GM12878 (cell line): ENCODE data around the gene PRCP. TPM values are rescaled to one million over a fixed set of nuclear protein-coding genes. Genes with fewer than 3 reads are reported as not detected.
A peak's percentile ranks its signal among the peaks of the same experiment; 100 is the strongest.

Source experiments
- CEBPB ChIP-seq, 2 experiments: fragments of 150-350 bp in 1 of 2; IDR thresholded peaks; 2 replicates each; pipeline ENCODE4 v1.6.1; 2012 to 2014; ENCODE audit warnings: low read depth in 2 of 2, low read length in 2 of 2, borderline replicate concordance in 1 of 2, inconsistent platforms in 1 of 2
- CHD1 ChIP-seq: IDR thresholded peaks from 2 replicates; pipeline ENCODE4 v1.6.1; 2012; ENCODE audit warnings: low read depth, low read length, improper control_type of control experiment
- GATAD2B ChIP-seq: fragments of 450-650 bp; conservative IDR thresholded peaks from 2 replicates; pipeline ENCODE4 v1.6.1; 2017; ENCODE audit warnings: low read depth, mild to moderate bottlenecking, moderate library complexity
- IKZF2 ChIP-seq, 2 experiments: fragments of 450-650 bp; IDR thresholded peaks; 2 replicates each; pipeline ENCODE4 v1.6.1; 2017; ENCODE audit warnings: mild to moderate bottlenecking in 2 of 2, moderate library complexity in 2 of 2
- MEF2A ChIP-seq: IDR thresholded peaks from 2 replicates; pipeline ENCODE4 v1.6.1; 2011; ENCODE audit warnings: low read depth, mild to moderate bottlenecking, low read length, moderate library complexity; ENCODE audit not compliant: insufficient read depth
- NRF1 ChIP-seq: conservative IDR thresholded peaks from 2 replicates; pipeline ENCODE4 v1.6.1; 2011; ENCODE audit warnings: mild to moderate bottlenecking, low read depth, low read length, improper control_type of control experiment
- RAD21 ChIP-seq: IDR thresholded peaks from 2 replicates; pipeline ENCODE4 v1.6.1; 2011; ENCODE audit warnings: mild to moderate bottlenecking, low read depth, low read length, moderate library complexity; ENCODE audit not compliant: insufficient read depth
- SMC3 ChIP-seq: IDR thresholded peaks from 2 replicates; pipeline ENCODE4 v1.6.1; 2011; ENCODE audit warnings: low read length, improper control_type of control experiment, borderline replicate concordance
- TCF3 ChIP-seq: IDR thresholded peaks from 2 replicates; pipeline ENCODE4 v1.6.1; 2012; ENCODE audit warnings: low read depth, mild to moderate bottlenecking, low read length, borderline replicate concordance; ENCODE audit not compliant: insufficient read depth
- polyA plus RNA-seq, 11 experiments: library from polyadenylated mRNA; depleted of rRNA in 4 of 11; unstranded in 6 of 11; stranded (reverse) in 5 of 11; fragments of >200 nt; fragmentation: Nextera tagmentation in 4 of 11; fragmentation: Illumina TruSeq in 1 of 11; extraction: Ambion mirVana in 4 of 11; extraction: Trizol in 1 of 11; gene quantifications; 1 replicate in 1 of 11; 2 replicates in 10 of 11; pipeline versions ENCODE4 v1.2.1 to v1.2.3, GENCODE V29; 2011 to 2016; ENCODE audit warnings: inconsistent platforms in 2 of 11, missing spikeins in 2 of 11, low read depth in 1 of 11
- total RNA-seq, 4 experiments: library from RNA; depleted of rRNA in 3 of 4; stranded (reverse); fragments of >200 nt in 3 of 4; fragmentation: Illumina TruSeq in 1 of 4; extraction: Trizol in 1 of 4; gene quantifications; 2 replicates each; pipeline versions ENCODE4 v1.2.1 to v1.2.3, GENCODE V29; 2013 to 2021
- TF ChIP-seq, protein P1 (sequence below): fragments of 450-650 bp; IDR thresholded peaks from 2 replicates; pipeline ENCODE4 v1.6.1; 2018; ENCODE audit warnings: mild to moderate bottlenecking, low read depth, moderate library complexity; ENCODE audit not compliant: partially characterized antibody

Gene PRCP
- total and polyA plus RNA-seq, 10 of the 15 experiments (the other 5 are each of a cell fraction or from before 2014, with no cell fraction given), result 14.9 to 43.6 (median 20.0) TPM

DNA sequence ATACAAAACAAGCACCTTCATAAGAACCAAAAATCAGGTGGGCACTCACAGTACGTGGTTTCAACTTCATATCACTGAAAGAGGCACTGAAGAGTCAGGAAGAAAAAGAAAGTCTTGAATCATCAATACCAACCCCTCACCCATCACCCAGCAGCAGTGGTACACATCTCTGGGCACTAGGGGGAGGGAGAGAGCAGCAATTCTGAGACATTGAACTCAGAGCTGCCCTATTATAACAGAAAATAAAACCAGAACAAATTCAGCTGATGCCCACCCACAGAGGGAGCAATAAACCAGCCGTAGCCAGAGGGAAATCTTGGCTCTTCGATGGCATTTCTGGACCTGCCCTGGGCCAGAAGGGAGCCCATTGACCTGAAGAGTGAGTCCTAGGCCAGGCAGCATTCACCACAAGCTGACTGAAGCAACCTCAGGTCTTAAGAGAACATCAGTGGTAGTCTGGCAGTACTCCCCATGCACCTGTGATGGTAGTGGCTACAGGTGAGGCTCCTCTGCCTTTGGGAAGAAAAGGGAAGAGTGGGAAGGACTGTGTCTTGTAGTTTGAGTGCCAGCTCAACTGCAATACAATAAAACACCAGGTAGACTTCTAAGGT is 124.4 kb downstream of the PRCP start (continued):
- TF ChIP-seq, protein P1, sequence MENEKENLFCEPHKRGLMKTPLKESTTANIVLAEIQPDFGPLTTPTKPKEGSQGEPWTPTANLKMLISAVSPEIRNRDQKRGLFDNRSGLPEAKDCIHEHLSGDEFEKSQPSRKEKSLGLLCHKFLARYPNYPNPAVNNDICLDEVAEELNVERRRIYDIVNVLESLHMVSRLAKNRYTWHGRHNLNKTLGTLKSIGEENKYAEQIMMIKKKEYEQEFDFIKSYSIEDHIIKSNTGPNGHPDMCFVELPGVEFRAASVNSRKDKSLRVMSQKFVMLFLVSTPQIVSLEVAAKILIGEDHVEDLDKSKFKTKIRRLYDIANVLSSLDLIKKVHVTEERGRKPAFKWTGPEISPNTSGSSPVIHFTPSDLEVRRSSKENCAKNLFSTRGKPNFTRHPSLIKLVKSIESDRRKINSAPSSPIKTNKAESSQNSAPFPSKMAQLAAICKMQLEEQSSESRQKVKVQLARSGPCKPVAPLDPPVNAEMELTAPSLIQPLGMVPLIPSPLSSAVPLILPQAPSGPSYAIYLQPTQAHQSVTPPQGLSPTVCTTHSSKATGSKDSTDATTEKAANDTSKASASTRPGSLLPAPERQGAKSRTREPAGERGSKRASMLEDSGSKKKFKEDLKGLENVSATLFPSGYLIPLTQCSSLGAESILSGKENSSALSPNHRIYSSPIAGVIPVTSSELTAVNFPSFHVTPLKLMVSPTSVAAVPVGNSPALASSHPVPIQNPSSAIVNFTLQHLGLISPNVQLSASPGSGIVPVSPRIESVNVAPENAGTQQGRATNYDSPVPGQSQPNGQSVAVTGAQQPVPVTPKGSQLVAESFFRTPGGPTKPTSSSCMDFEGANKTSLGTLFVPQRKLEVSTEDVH, result no peak
- TF ChIP-seq GATAD2B (no peak), RAD21 (peak; percentile 64), MEF2A (no peak), CHD1 (no peak), NRF1 (no peak), TCF3 (no peak), SMC3 (peak; percentile 53; the same call in 1 of the 2 replicates), IKZF2 (IDR thresholded peaks at IDR 0.05) (no peak), CEBPB (IDR thresholded peaks at IDR 0.05; ENCODE audit: borderline replicate concordance in 1 of 2, low read depth in 2 of 2, low read length in 2 of 2) (no peak)
- TF ChIP-seq, all 136 proteins: peak for 4
